Neural cell (in vitro differentiated cells): Measurements from ENCODE around the gene PARK7. TPM values are rescaled to one million over a fixed set of nuclear protein-coding genes. Genes with fewer than 3 reads are reported as not detected.

Experiments used
- H2AFZ ChIP-seq: fragments of 200-600, 300-800 bp; sonication (generic), shearing (Covaris generic); 2 replicates; pipeline ENCODE4 v1.6.0; 2014; ENCODE audit warnings: low read depth, mild to moderate bottlenecking, antibody characterized with exemption, low read length, moderate library complexity
- H3F3A ChIP-seq: fragments of 200-600 bp; shearing (Covaris generic); 2 replicates; pipeline ENCODE4 v1.6.1; 2016; ENCODE audit warnings: mild to moderate bottlenecking, moderate library complexity, mixed read lengths, antibody characterized with exemption, low read length; ENCODE audit not compliant: insufficient read depth, poor library complexity, severe bottlenecking
- H3K27ac ChIP-seq: fragments of 200-600, 300-800 bp; sonication (generic), shearing (Covaris generic); 2 replicates; pipeline ENCODE4 v1.5.1; 2014; ENCODE audit warnings: mild to moderate bottlenecking, low read length, moderate library complexity
- H3K27me3 ChIP-seq: fragments of 300-800, 200-600 bp; sonication (generic), shearing (Covaris generic); 2 replicates; pipeline ENCODE4 v1.6.0; 2014; ENCODE audit warnings: mild to moderate bottlenecking, low read depth, low read length, moderate library complexity; ENCODE audit not compliant: insufficient read depth
- H3K36me3 ChIP-seq: fragments of 300-800, 200-600 bp; sonication (generic), shearing (Covaris generic); 2 replicates; pipeline ENCODE4 v1.5.1; 2014; ENCODE audit warnings: mild to moderate bottlenecking, antibody characterized with exemption, low read length, moderate library complexity; ENCODE audit not compliant: insufficient read depth
- H3K4me2 ChIP-seq: fragments of 300-800, 200-600 bp; sonication (generic), shearing (Covaris generic); 2 replicates; pipeline ENCODE4 v1.6.0; 2014; ENCODE audit warnings: mild to moderate bottlenecking, low read length
- H3K4me3 ChIP-seq: fragments of 300-800, 200-600 bp; sonication (generic), shearing (Covaris generic); 2 replicates; pipeline ENCODE4 v1.5.1; 2014; ENCODE audit warnings: mild to moderate bottlenecking, low read length, moderate library complexity
- H3K79me2 ChIP-seq: fragments of 200-600 bp; shearing (Covaris generic); replicated peaks from 2 replicates; pipeline ENCODE4 v1.6.0; 2014; ENCODE audit warnings: mild to moderate bottlenecking, low read length, moderate library complexity; ENCODE audit not compliant: insufficient read depth
- H3K9ac ChIP-seq: fragments of 300-800, 200-600 bp; sonication (generic), shearing (Covaris generic); 2 replicates; pipeline ENCODE4 v1.6.1; 2016; ENCODE audit warnings: mild to moderate bottlenecking, low read length, mixed read lengths
- H3K9me2 ChIP-seq: fragments of 200-600 bp; shearing (Covaris generic); 2 replicates; pipeline ENCODE4 v1.6.1; 2016; ENCODE audit warnings: mild to moderate bottlenecking, low read length, mixed read lengths; ENCODE audit not compliant: insufficient read depth
- H3K9me3 ChIP-seq: fragments of 200-600, 300-800 bp; sonication (generic), shearing (Covaris generic); 2 replicates; pipeline ENCODE4 v1.6.1; 2016; ENCODE audit warnings: mild to moderate bottlenecking, mixed run types, low read length, moderate library complexity, mixed read lengths
- H4K20me1 ChIP-seq: fragments of 200-600 bp; shearing (Covaris generic); 2 replicates; pipeline ENCODE4 v1.6.1; 2016; ENCODE audit warnings: mild to moderate bottlenecking, mixed run types; ENCODE audit not compliant: insufficient read depth
- EP300 ChIP-seq: fragments of 450-650 bp; conservative IDR thresholded peaks from 2 replicates; pipeline ENCODE4 v1.6.1; 2014; ENCODE audit warnings: antibody characterized with exemption, mild to moderate bottlenecking, moderate library complexity; ENCODE audit not compliant: poor library complexity, severe bottlenecking
- EZH2 ChIP-seq: fragments of 200-600, 300-800 bp; shearing (Covaris generic), sonication (generic); IDR thresholded peaks from 2 replicates; pipeline ENCODE4 v1.6.1; 2014; ENCODE audit warnings: antibody characterized with exemption, low read length, borderline replicate concordance, mild to moderate bottlenecking; ENCODE audit not compliant: insufficient read depth, poor library complexity, severe bottlenecking
- MXI1 ChIP-seq: fragments of 450-650 bp; conservative IDR thresholded peaks from 2 replicates; pipeline ENCODE4 v1.6.1; 2014; ENCODE audit warnings: antibody characterized with exemption, mild to moderate bottlenecking; ENCODE audit not compliant: poor library complexity, severe bottlenecking
- POLR2AphosphoS5 ChIP-seq: IDR thresholded peaks from 2 replicates; pipeline ENCODE4 v1.6.1; 2012
- RAD21 ChIP-seq: fragments of 450-650 bp; conservative IDR thresholded peaks from 2 replicates; pipeline ENCODE4 v1.6.1; 2014; ENCODE audit warnings: antibody characterized with exemption, mild to moderate bottlenecking, moderate library complexity
- REST ChIP-seq: IDR thresholded peaks from 2 replicates; pipeline ENCODE4 v1.6.1; 2012; ENCODE audit warnings: borderline replicate concordance
- SMC3 ChIP-seq: fragments of 450-650 bp; conservative IDR thresholded peaks from 2 replicates; pipeline ENCODE4 v1.6.1; 2014; ENCODE audit warnings: antibody characterized with exemption, mild to moderate bottlenecking, moderate library complexity; ENCODE audit not compliant: poor library complexity
- TAF1 ChIP-seq: IDR thresholded peaks from 2 replicates; pipeline ENCODE4 v1.6.1; 2012; ENCODE audit warnings: low read depth
- polyA plus RNA-seq: library from polyadenylated mRNA; depleted of rRNA; stranded (reverse); fragments of >200 nt; gene quantifications from 2 replicates; pipeline ENCODE4 v1.2.3, GENCODE V29; 2014
- TF ChIP-seq, protein P1 (sequence below): fragments of 450-650 bp; IDR thresholded peaks from 2 replicates; pipeline ENCODE4 v1.5.1; 2014; ENCODE audit warnings: antibody characterized with exemption, mild to moderate bottlenecking, moderate library complexity; ENCODE audit not compliant: poor library complexity, severe bottlenecking

The PARK7 gene
- polyA plus RNA-seq, 1 donor from 2014 or later, result 378 TPM

DNA sequence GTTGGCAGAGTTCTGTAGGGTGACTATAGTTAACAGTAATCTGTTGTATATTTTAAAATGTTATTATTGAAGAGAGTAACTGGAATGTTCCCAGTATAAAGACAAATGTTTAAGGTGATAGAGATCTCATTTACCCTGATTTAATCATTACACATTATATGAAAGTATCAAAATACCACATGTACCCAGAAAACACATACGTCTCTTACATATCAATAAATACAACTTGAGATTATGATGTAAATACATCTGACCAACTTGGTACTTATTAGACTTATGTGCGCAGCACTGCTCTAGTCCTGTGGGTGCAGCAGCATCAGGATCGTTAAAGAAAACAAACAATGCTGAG lies 670 bp upstream of the PARK7 start:
- Histone ChIP-seq H4K20me1 (no peaks in the 10 kb centered on the region), H3K9ac (peak overlapping the region; percentile 85)
- TF ChIP-seq POLR2AphosphoS5, result no peak
- no peak for TF ChIP-seq EP300
- no peak for TF ChIP-seq MXI1
- no peak for TF ChIP-seq REST
- no peak for TF ChIP-seq EZH2
- no peak for TF ChIP-seq SMC3
- TF ChIP-seq, protein P1, sequence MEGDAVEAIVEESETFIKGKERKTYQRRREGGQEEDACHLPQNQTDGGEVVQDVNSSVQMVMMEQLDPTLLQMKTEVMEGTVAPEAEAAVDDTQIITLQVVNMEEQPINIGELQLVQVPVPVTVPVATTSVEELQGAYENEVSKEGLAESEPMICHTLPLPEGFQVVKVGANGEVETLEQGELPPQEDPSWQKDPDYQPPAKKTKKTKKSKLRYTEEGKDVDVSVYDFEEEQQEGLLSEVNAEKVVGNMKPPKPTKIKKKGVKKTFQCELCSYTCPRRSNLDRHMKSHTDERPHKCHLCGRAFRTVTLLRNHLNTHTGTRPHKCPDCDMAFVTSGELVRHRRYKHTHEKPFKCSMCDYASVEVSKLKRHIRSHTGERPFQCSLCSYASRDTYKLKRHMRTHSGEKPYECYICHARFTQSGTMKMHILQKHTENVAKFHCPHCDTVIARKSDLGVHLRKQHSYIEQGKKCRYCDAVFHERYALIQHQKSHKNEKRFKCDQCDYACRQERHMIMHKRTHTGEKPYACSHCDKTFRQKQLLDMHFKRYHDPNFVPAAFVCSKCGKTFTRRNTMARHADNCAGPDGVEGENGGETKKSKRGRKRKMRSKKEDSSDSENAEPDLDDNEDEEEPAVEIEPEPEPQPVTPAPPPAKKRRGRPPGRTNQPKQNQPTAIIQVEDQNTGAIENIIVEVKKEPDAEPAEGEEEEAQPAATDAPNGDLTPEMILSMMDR, result no peak
- no peak for TF ChIP-seq RAD21
- no peak for TF ChIP-seq TAF1

GRCh38 chr1:7962014-7962335 lies 464 bp downstream of the PARK7 start:
- H2AFZ ChIP-seq, result peak overlapping the region; percentile 84
- peaks cover 17% of the 10 kb centered on the region for H3K79me2 ChIP-seq
- peak overlapping the region; percentile 54 for H3K4me2 ChIP-seq
- peaks cover 4% of the 10 kb centered on the region for H3F3A ChIP-seq
- H3K9ac ChIP-seq, result peak overlapping the region; percentile 85
- peak overlapping the region; percentile 90 for H3K4me3 ChIP-seq
- H3K27ac ChIP-seq, result peak overlapping the region; percentile 71
- no peaks in the 10 kb centered on the region for H4K20me1 ChIP-seq
- no peaks in the 10 kb centered on the region for H3K36me3 ChIP-seq
- TF ChIP-seq EP300, result no peak
- TF ChIP-seq EZH2, result no peak
- no peak for TF ChIP-seq SMC3
- TF ChIP-seq MXI1, result no peak
- no peak for TF ChIP-seq RAD21
- TF ChIP-seq, protein P1, result no peak
- no peaks in the 10 kb centered on the region for H3K27me3 ChIP-seq
- no peaks in the 10 kb centered on the region for H3K9me2 ChIP-seq
- no peaks in the 10 kb centered on the region for H3K9me3 ChIP-seq

More for the DNA sequence above, 670 bp upstream of the PARK7 start:
- no peaks in the 10 kb centered on the region for H3K36me3 ChIP-seq
- peak overlapping the region; percentile 90 for H3K4me3 ChIP-seq
- H3K79me2 ChIP-seq, result peaks cover 15% of the 10 kb centered on the region
- peaks cover 4% of the 10 kb centered on the region for H3F3A ChIP-seq
- H3K4me2 ChIP-seq, result peak overlapping the region; percentile 47
- H3K27ac ChIP-seq, result peak overlapping the region; percentile 90
- no peaks in the 10 kb centered on the region for H3K9me2 ChIP-seq
- no peaks in the 10 kb centered on the region for H3K27me3 ChIP-seq
- peak overlapping the region; percentile 88 for H2AFZ ChIP-seq
- H3K9me3 ChIP-seq, result no peaks in the 10 kb centered on the region
